ENCODE measurements around the gene XIAP. TPM values are rescaled to one million over a fixed set of nuclear protein-coding genes. Genes with fewer than 3 reads are reported as not detected.
"Not testable (repeated sequence)": the region's sequence is repeated elsewhere in the genome, so short reads cannot be mapped to it uniquely, and the experiment has no call there.

Gene XIAP
- total RNA-seq, 1 donor from 2014 or later, result 22.6 TPM

GRCh38 chrX:123876177-123876576 is 16.3 kb downstream of the XIAP start:
- no peak for DNase-seq (ENCODE audit: low spot score)

GRCh38 chrX:123876844-123877243 is 17.0 kb downstream of the XIAP start:
- no peak for DNase-seq (ENCODE audit: low spot score)

DNA sequence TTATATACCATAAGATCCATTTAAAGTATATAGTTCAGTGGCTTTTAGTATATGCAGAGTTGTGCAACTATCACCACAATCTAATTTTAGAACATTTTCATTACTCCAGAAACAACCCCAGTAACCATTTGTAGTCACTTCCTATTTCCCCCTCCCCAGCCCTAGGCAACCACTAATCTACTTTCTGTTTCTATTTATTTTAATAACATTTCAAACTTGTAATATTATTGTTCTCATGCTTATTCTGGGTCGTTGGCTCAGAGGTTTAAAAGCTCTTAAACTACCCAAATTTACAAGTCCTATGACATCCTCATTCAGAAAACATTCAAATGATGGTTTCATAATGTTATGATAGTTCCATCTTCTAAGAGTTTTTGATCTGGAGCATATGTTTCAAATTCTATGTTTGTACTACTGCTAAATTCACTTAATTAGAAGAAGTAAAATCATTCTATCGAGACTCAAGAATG is 18.4 kb downstream of the XIAP start:
- DNase-seq (ENCODE audit: low spot score), result no peak

DNA sequence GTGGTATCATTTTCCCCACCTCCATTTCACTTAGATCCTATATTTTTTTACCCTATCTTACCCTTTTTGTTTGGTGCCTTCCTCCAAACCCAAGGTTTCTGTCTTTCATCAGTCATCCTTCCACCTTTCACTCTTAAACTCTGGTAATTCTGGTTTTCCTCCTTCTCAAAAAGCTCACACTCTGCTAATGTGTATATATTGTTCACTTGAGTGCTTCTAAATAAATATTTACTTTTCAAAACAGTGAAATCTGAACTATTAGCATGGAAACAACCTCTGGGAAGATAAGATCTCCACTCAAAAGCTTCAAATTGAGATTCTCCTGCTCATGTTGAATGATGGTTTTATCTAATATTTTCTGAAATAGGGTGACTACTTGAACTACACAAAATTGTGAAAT is 21.5 kb downstream of the XIAP start:
- no peak for DNase-seq (ENCODE audit: low spot score)

GRCh38 chrX:123882391-123882790 is 22.5 kb downstream of the XIAP start:
- DNase-seq (ENCODE audit: low spot score), result no peak

GRCh38 chrX:123884809-123885408 is 25.1 kb downstream of the XIAP start:
- DNase-seq (ENCODE audit: low spot score), result peak; percentile 13

DNA sequence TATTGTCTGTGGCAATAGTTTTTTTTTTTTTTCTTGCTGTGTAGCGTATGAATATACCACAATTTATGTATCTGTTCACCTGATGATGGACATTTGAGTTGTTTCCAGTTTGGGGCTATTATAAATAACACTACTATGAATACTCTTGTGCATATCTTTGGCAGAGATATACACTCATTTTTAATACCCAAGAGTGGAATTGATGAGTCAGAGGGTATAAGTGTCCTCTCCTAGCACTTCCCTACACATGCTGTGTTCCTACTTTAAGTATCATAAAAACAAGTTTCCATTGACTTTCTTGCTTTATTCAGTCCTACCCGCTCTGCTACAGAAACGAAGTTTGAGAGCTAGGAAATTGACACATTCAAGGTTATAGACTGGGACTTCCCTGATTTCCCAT is 39.8 kb downstream of the XIAP start:
- peak; percentile 5 for DNase-seq (ENCODE audit: low spot score)

GRCh38 chrX:123903261-123903660 is 43.4 kb downstream of the XIAP start:
- DNase-seq (ENCODE audit: low spot score), result not testable (repeated sequence)

DNA sequence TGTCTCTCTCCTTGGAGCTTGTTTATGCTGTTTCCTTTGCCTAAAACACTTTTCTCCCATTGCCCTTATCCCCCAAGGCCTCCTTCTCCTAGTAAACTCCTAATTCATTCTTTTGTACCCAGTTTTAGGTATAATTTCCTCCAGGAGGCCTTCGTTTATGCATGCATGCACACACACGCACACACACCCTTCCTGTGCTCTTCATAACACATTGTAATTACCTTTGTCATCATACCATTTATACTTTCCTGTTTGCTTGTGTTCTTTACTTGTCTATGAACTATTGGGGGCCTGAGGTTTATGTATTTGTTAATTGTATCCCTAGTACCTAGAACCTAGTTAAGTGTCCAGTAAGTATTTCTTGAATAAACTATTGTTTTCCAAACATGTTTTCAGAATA is 45.5 kb downstream of the XIAP start:
- DNase-seq (ENCODE audit: low spot score), result no peak

- DNase-seq (ENCODE audit: low spot score), result no peak
Measured at GRCh38 chrX:123906557-123907316, 46.9 kb downstream of the XIAP start.

- DNase-seq (ENCODE audit: low spot score), result no peak
Measured at GRCh38 chrX:123909523-123909922, 49.7 kb downstream of the XIAP start.

DNA sequence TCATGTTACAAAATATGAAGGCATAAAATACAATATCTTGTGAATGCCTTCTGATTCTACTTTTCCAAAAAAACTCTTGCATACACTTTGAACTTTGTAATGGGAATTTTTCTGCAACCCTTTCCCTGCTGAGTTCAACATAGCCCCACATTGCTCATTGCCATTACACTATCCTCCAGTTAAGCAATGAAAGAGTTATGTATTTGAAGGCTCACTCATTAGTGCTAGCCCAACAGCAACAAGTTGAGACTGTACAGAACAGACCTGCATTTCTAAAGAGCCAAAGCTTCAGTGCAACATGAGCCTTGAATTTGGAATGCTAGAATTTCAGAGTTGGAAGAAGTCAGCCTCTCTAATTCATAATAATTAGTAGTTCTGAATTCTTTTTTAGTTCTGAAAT is 57.2 kb downstream of the XIAP start:
- peak; percentile 1 for DNase-seq (ENCODE audit: low spot score)

- DNase-seq (ENCODE audit: low spot score), result no peak
Measured at GRCh38 chrX:123918106-123918721, 58.4 kb downstream of the XIAP start.

DNA sequence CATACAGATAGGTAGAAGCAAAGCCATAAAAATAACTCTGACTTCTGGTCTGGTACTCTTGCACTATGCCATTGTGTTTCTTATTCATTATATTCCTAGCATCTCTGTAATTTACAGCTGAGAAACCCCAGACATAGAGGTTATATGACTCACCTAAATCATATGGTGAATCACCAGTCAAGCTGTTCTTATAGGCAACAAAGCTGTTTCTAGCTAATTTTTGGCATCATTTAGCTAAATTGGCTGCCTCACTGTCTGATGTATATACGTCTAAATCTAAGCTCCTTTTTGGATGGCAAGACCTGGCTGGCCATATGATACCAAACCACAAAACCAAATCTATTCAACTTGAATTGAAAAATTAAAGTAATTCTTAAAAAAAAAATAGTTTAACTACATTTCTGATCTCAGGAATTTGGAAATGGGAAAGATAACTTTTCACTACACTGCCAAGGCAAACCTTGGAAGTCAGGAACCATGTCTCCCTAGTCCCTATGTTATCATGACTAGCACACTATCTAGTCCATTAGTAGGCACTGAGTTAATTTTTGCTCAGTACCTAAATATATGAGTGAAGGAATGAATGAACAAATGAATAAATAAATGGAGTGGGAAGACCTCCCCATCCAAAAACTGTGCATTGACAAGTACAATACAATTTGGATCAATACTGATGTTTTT is 60.4 kb downstream of the XIAP start:
- DNase-seq (ENCODE audit: low spot score), result peak; percentile 10

DNA sequence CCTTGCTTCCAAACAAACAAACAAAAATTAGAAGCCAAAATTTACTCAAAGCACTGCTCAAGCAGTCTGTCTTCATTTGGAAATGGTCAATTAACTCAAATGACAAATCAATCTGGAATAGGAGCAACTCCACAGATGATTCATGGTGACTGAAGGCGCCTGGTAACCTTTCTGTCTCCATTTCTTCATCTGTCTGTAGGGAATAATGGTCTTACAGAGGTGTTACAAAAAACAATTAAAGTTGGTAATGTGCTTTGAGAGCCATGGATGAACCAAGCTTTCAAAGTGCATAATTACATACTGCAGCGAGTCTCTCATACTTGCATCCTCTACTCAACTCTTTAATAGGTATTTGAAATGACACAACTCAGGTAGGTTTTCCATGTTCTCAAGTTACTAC is 63.4 kb downstream of the XIAP start:
- DNase-seq (ENCODE audit: low spot score), result no peak

DNA sequence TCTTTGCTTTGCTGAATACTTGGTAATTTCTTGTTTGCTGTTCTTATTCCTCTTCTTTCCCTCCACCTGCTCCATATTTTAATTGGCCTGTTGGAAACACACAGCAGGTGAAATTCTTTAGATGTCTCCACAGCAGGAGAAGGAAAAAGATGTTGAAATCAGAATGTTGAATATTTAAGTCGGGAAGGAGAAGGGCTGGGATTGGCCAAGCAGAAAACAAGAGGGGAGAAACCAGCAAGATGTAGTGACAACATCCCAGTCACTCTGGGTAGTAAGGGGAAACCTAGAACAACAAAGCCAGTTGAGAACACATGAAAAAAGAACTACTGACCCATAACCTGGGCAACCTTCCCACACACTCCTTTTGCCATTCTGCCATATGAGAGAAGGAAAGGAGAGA is 64.3 kb downstream of the XIAP start:
- DNase-seq (ENCODE audit: low spot score), result no peak

DNA sequence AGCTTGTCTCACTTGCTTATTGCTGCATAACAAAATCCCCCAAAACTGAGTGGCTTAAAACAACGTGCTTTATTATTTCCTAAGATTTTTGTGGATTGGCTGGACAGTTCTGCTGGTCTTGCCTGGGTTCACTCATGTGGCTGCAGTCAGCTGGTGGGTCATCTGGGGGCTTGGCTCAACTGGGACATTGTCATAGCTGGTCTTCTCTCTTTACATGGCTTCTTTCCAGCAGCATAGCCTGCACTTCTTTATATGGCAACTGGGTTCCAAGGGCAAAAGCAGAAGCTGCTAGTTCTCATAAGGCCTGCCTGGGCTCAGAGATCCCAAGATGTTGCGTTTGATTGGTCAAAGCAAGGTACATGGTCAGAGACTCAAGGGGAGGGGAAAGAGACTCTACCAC is 68.0 kb downstream of the XIAP start:
- no peak for DNase-seq (ENCODE audit: low spot score)

DNA sequence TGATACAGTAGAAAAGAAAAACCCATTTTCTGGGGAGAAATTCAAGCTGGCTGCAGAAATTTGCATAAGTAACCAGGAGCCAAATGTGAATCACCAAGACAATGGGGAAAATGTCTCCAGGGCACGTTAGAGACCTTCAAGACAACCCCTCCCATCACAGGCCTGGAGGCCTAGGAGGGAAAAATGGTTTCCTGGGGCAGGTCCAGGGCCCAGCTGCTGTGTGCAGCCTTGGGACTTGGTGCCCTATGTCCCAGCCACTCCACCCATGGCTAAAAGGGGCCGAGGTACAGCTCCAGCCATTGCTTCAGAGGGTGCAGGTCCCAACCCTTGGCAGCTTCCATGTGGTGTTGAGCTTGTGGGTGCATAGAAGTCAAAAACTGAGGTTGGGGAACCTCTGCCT is 72.2 kb downstream of the XIAP start:
- not testable (repeated sequence) for DNase-seq (ENCODE audit: low spot score)

DNA sequence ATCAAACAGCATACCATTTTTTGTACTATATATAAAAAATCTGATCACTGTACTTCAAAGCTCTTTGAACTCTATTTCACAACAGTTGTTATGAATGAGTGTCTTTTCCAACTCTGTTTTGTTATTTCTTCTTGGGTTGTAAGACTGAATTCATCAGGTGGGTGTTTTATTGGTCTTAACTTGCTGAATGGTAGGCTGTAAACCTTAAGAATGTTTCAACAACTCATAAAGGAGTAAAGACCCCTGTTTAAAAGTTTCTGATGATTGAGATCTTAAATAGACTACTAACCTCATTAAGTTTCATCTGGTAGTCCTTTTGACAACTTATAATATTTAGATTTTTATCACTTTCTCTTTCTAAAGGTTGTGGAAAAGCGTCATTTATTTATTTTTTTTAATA is 83.2 kb downstream of the XIAP start:
- DNase-seq (ENCODE audit: low spot score), result no peak

DNA sequence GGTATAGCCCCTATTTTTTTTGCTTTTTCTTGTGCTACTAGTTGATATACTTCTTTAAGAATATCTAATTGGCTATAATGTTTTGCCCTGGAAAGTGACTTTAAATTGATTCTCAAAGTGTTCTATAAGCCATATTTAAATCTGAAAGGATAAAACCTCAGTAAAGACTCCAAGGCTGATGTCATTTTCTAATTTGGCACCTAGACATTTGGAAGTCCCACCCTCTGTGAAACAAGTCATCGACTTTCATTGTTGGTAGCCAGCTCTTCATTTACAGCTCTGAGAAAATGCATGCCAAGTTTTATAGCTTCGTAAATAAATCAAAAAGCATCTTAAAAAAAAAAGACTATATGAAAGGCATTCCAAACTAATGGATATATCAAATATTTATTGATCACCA is 83.6 kb downstream of the XIAP start:
- DNase-seq (ENCODE audit: low spot score), result no peak

DNA sequence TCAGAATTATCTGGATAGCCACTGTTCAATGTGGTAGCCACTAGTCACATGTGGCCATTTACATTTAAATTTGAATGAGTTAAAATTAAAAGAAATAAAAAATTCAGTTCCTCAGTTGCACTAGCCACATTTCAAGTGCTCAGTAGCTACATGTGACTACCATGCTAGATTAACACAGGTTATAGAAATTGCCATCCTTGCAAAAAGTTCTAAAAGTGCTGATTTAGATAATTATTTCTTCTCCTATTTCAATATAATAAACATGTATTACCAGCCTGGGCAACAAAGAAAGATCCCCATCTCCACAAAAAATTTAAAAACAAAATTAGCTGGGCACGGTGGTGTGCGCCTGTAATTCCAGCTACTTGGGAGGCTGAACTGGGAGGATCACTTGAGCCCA is 90.0 kb downstream of the XIAP start:
- no peak for DNase-seq (ENCODE audit: low spot score)

DNA sequence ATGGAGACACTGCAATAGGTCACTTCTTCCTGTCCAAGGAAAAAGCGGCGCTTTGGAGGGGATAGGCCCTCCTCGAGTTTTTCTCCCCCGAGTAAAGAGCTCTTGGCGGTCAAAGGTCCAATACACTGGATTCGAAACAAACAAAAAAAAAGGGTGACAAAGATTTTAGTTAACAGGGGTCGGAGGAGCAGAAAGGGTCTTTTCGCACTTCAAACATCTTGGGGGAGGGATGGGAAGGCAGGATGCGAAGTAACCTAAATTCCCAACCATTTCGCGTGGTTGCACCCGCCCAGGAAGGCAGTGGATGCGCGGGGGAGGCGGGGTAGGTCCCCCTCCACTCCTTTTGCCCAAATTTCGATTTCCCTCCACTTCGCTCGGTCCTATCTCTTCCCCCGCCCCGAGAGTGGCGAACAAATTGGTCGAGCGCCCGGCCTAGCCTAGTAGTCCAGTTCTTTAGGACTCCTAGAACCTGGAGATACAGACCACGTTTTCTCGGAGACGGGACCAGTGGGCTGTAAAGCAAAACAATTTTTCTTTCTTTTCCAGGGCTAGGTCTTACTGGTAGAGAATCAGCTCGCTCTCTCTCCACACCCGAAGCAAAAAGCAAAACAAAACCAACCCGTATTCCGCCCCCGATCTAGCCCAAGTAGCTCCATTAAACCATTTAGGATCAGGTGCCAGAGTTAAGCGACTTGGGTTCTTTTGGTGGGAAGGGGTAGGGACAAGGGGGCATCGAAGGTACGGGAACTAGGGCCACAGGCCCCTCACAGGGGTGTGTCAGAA is 99.6 kb downstream of the XIAP start:
- DNase-seq (ENCODE audit: low spot score), result peak; percentile 38

Data from umbilical cord (tissue), 2 donors.